Epithelial cell of esophagus (primary cell): ENCODE data around the gene CNKSR1.

Experiments
- DNase-seq: peaks from one replicate; pipeline ENCODE4 v3.0.0; 2010; ENCODE audit warnings: low read depth
- H3K4me3 ChIP-seq: 2 replicates; pipeline ENCODE4 v1.5.1; 2011; ENCODE audit warnings: mild to moderate bottlenecking, low read length, control low read depth
- CTCF ChIP-seq: IDR thresholded peaks from 2 replicates; pipeline ENCODE4 v1.5.1; 2011; ENCODE audit warnings: low read depth, mild to moderate bottlenecking, low read length, control low read depth, inconsistent platforms; ENCODE audit not compliant: insufficient read depth; ENCODE audit errors: missing control alignments

The CNKSR1 gene

GRCh38 chr1:26184883-26185282, 7.6 kb downstream of the CNKSR1 start:
- no peak overlapping the region for H3K4me3 ChIP-seq
- DNase-seq = no peak
- no peak for TF ChIP-seq CTCF

GRCh38 chr1:26187882-26188281, 10.6 kb downstream of the CNKSR1 start:
- no peak for TF ChIP-seq CTCF
- DNase-seq = no peak
- H3K4me3 ChIP-seq = no peak overlapping the region

- H3K4me3 ChIP-seq = no peak overlapping the region
- no peak for TF ChIP-seq CTCF
- DNase-seq = no peak
Measured at GRCh38 chr1:26188477-26188876, 11.2 kb downstream of the CNKSR1 start.

- no peak for TF ChIP-seq CTCF
- no peak for DNase-seq
- H3K4me3 ChIP-seq = no peak overlapping the region
Measured at GRCh38 chr1:26189331-26189730, 12.0 kb downstream of the CNKSR1 start.

GRCh38 chr1:26189751-26190275, 12.5 kb downstream of the CNKSR1 start:
- TF ChIP-seq CTCF = peak; percentile 4
- no peak overlapping the region for H3K4me3 ChIP-seq
- DNase-seq = no peak

- peak; percentile 20 for TF ChIP-seq CTCF
- H3K4me3 ChIP-seq = no peak within 1 kb of the TSS
- peak; percentile 31 for DNase-seq
Measured at GRCh38 chr1:26190373-26190987, 13.2 kb downstream of the CNKSR1 start, which contains the start of gene CATSPER4. TSS of gene CATSPER4 (plus strand) at chr1:26190602. CDS start at chr1:26190628, 26 bp downstream.

- no peak for DNase-seq
- H3K4me3 ChIP-seq = no peak overlapping the region
- TF ChIP-seq CTCF = no peak
Measured at GRCh38 chr1:26191739-26192138, 14.4 kb downstream of the CNKSR1 start.
